IMR-90 (cell line): ENCODE measurements around the gene KCNQ1. TPM values are rescaled to one million over a fixed set of nuclear protein-coding genes. Genes with fewer than 3 reads are reported as not detected.

Experiments
- ATAC-seq: fragments of 200-7000 bp; cut with Tn5 transposase; 2 replicates; pipeline ENCODE4 v1.9.1; 2020; ENCODE audit warnings: low read depth, mild to moderate bottlenecking, moderate library complexity
- BruUV-seq: library from RNA; stranded (reverse); fragments of 400-500 nt; replicated peaks from 2 replicates; lab custom pipeline; 2021; lab: Mats Ljungman, UMichigan
- CTCF ChIA-PET: fragments of 300-600 bp; formaldehyde crosslinking; extraction: SDS; loops from one replicate; lab custom pipeline; 2021; ENCODE audit warnings: antibody characterized with exemption; lab: Yijun Ruan, JAX
- POLR2A ChIA-PET: fragments of 300-600 bp; sonication (Branson Sonifier 250); formaldehyde crosslinking; loops from one replicate; lab custom pipeline; 2022; ENCODE audit warnings: antibody characterized with exemption; ENCODE audit not compliant: unreplicated experiment; lab: Charles Lee
- DNase-seq: peaks from one replicate; pipeline ENCODE4 v3.0.0; 2013
- H2AFZ ChIP-seq: replicated peaks from 2 replicates; pipeline ENCODE3; 2013; ENCODE audit warnings: low read length, mild to moderate bottlenecking; ENCODE audit not compliant: poor library complexity
- H2AK5ac ChIP-seq: 2 replicates; pipeline ENCODE4 v1.6.1; 2013; ENCODE audit warnings: low read depth, low read length, inconsistent platforms
- H2AK9ac ChIP-seq: replicated peaks from 2 replicates; pipeline ENCODE3; 2013; ENCODE audit warnings: mild to moderate bottlenecking, low read depth, low read length, moderate library complexity; ENCODE audit not compliant: poor library complexity
- H2BK120ac ChIP-seq: 2 replicates; pipeline ENCODE4 v1.6.1; 2013; ENCODE audit warnings: low read depth, low read length, inconsistent platforms
- H2BK15ac ChIP-seq: 3 replicates; pipeline ENCODE4 v1.6.1; 2013; ENCODE audit warnings: low read depth, low read length, inconsistent platforms
- H2BK20ac ChIP-seq: 2 replicates; pipeline ENCODE4 v1.6.1; 2013; ENCODE audit warnings: low read depth, mild to moderate bottlenecking, inconsistent platforms, low read length, moderate library complexity
- H2BK5ac ChIP-seq: 2 replicates; pipeline ENCODE4 v1.6.1; 2013; ENCODE audit warnings: mild to moderate bottlenecking, low read depth, low read length, inconsistent platforms; ENCODE audit not compliant: poor library complexity, severe bottlenecking
- H3K14ac ChIP-seq: replicated peaks from 2 replicates; pipeline ENCODE4 v1.6.1; 2013; ENCODE audit warnings: low read depth, low read length, inconsistent platforms
- H3K18ac ChIP-seq: 2 replicates; pipeline ENCODE4 v1.6.1; 2013; ENCODE audit warnings: low read depth, low read length, control low read depth
- H3K23ac ChIP-seq: 2 replicates; pipeline ENCODE4 v1.6.1; 2013; ENCODE audit warnings: low read depth, low read length, inconsistent platforms
- H3K27ac ChIP-seq: 2 replicates; pipeline ENCODE4 v1.5.1; 2013; ENCODE audit warnings: mild to moderate bottlenecking, control low read depth, low read length; ENCODE audit not compliant: insufficient read depth
- H3K27me3 ChIP-seq: 2 replicates; pipeline ENCODE4 v1.6.1; 2013; ENCODE audit warnings: low read length; ENCODE audit not compliant: control insufficient read depth, insufficient read depth
- H3K36me3 ChIP-seq: 2 replicates; pipeline ENCODE4 v1.6.1; 2013; ENCODE audit warnings: low read length, mixed read lengths; ENCODE audit not compliant: control insufficient read depth, insufficient read depth
- H3K4ac ChIP-seq: 2 replicates; pipeline ENCODE4 v1.6.1; 2013; ENCODE audit warnings: low read depth, low read length, inconsistent platforms
- H3K4me1 ChIP-seq: 2 replicates; pipeline ENCODE4 v1.6.1; 2013; ENCODE audit warnings: low read length, mixed read lengths; ENCODE audit not compliant: control insufficient read depth, insufficient read depth
- H3K4me2 ChIP-seq: 2 replicates; pipeline ENCODE4 v1.6.1; 2013; ENCODE audit warnings: low read depth, mild to moderate bottlenecking, control low read depth, low read length, moderate library complexity
- H3K4me3 ChIP-seq: 2 replicates; pipeline ENCODE4 v1.5.1; 2013; ENCODE audit warnings: low read depth, mild to moderate bottlenecking, control low read depth, low read length, moderate library complexity; ENCODE audit not compliant: insufficient read depth
- H3K56ac ChIP-seq: 2 replicates; pipeline ENCODE4 v1.6.1; 2013; ENCODE audit warnings: low read length, inconsistent platforms; ENCODE audit not compliant: insufficient read depth; ENCODE audit errors: extremely low read depth
- H3K79me1 ChIP-seq, 2 experiments: 2 replicates each; pipeline ENCODE4 v1.6.1; 2013; ENCODE audit warnings: low read length in 2 of 2, inconsistent platforms in 1 of 2, low read depth in 1 of 2
- H3K9ac ChIP-seq: 2 replicates; pipeline ENCODE4 v1.6.1; 2013; ENCODE audit warnings: low read depth, low read length, control low read depth
- H3K9me1 ChIP-seq: 2 replicates; pipeline ENCODE4 v1.6.1; 2013; ENCODE audit warnings: low read length, inconsistent platforms; ENCODE audit not compliant: insufficient read depth
- H3K9me3 ChIP-seq: 2 replicates; pipeline ENCODE4 v1.6.1; 2013; ENCODE audit warnings: low read length; ENCODE audit not compliant: control insufficient read depth, insufficient read depth
- H4K20me1 ChIP-seq: 2 replicates; pipeline ENCODE4 v1.6.1; 2013; ENCODE audit warnings: low read length, inconsistent platforms; ENCODE audit not compliant: insufficient read depth
- H4K5ac ChIP-seq: 2 replicates; pipeline ENCODE4 v1.6.1; 2013; ENCODE audit warnings: mild to moderate bottlenecking, low read depth, low read length, control low read depth
- H4K8ac ChIP-seq, 2 experiments: 2 replicates each; pipeline ENCODE4 v1.6.1; 2013; ENCODE audit warnings: low read depth in 2 of 2, low read length in 2 of 2, control low read depth in 1 of 2, inconsistent platforms in 1 of 2
- H4K91ac ChIP-seq: 2 replicates; pipeline ENCODE4 v1.6.1; 2013; ENCODE audit warnings: low read depth, low read length, inconsistent platforms; ENCODE audit not compliant: insufficient read depth
- BHLHE40 ChIP-seq: fragments of 150-350 bp; IDR thresholded peaks from 2 replicates; pipeline ENCODE4 v1.6.1; 2016; ENCODE audit warnings: mild to moderate bottlenecking, low read depth, low read length
- CHD1 ChIP-seq: IDR thresholded peaks from 2 replicates; pipeline ENCODE4 v1.6.1; 2012; ENCODE audit warnings: low read depth, low read length, improper control_type of control experiment
- CTCF ChIP-seq: conservative IDR thresholded peaks from 2 replicates; pipeline ENCODE4 v1.5.1; 2012; ENCODE audit warnings: mild to moderate bottlenecking, low read depth, low read length, improper control_type of control experiment
- ELK1 ChIP-seq: fragments of 150-350 bp; IDR thresholded peaks from 2 replicates; pipeline ENCODE4 v1.6.1; 2016; ENCODE audit warnings: low read depth, mild to moderate bottlenecking, low read length, moderate library complexity, borderline replicate concordance
- MAZ ChIP-seq: IDR thresholded peaks from 2 replicates; pipeline ENCODE4 v1.6.1; 2012; ENCODE audit warnings: low read depth, mild to moderate bottlenecking, low read length, improper control_type of control experiment, moderate library complexity, borderline replicate concordance
- MXI1 ChIP-seq: IDR thresholded peaks from 2 replicates; pipeline ENCODE4 v1.6.1; 2012; ENCODE audit warnings: low read depth, mild to moderate bottlenecking, low read length, moderate library complexity, borderline replicate concordance
- NFE2L2 ChIP-seq: fragments of 150-350 bp; IDR thresholded peaks from 2 replicates; pipeline ENCODE4 v1.6.1; 2016; ENCODE audit warnings: low read depth, mild to moderate bottlenecking, low read length
- POLR2A ChIP-seq: IDR thresholded peaks from 2 replicates; pipeline ENCODE4 v1.6.1; 2012; ENCODE audit warnings: mild to moderate bottlenecking, low read depth, low read length
- RAD21 ChIP-seq: IDR thresholded peaks from 2 replicates; pipeline ENCODE4 v1.6.1; 2012; ENCODE audit warnings: low read length, improper control_type of control experiment
- RFX5 ChIP-seq: IDR thresholded peaks from 2 replicates; pipeline ENCODE4 v1.8.0; 2012; ENCODE audit warnings: low read depth, mild to moderate bottlenecking, low read length, moderate library complexity
- SMC3 ChIP-seq: fragments of 150-350 bp; IDR thresholded peaks from 2 replicates; pipeline ENCODE4 v1.6.1; 2016; ENCODE audit warnings: low read depth, mild to moderate bottlenecking, antibody characterized with exemption, low read length, moderate library complexity
- USF2 ChIP-seq: fragments of 150-350 bp; IDR thresholded peaks from 2 replicates; pipeline ENCODE4 v1.6.1; 2017; ENCODE audit warnings: mild to moderate bottlenecking, antibody characterized with exemption, low read length, low read depth
- WGBS, 2 experiments: methylation state at CpG; one replicate each; pipeline versions ENCODE4 v1.1.5 to v1.1.7; 2013; ENCODE audit warnings: missing lambda C conversion rate in 2 of 2; ENCODE audit not compliant: insufficient read length in 1 of 2; ENCODE audit errors: extremely low coverage in 2 of 2; 5-methylcytosine and 5-hydroxymethylcytosine counted together
- dilution Hi-C: fragments of 300-500 bp; cut with HindIII; formaldehyde crosslinking; loops from one replicate; pipeline ENCODE4 v1.14.3; 2018; ENCODE audit warnings: low sequenced_read_pairs; ENCODE audit not compliant: unreplicated experiment
- in situ Hi-C: fragments of 300-500 bp; cut with MboI; formaldehyde crosslinking; loops from 3 replicates; pipeline ENCODE4 v1.14.3; 2019; ENCODE audit warnings: low sequenced_read_pairs, inconsistent platforms, mixed read lengths
- intact Hi-C: fragments of 100-400 bp; cut with micrococcal nuclease; formaldehyde crosslinking; loops from 2 replicates; pipeline ENCODE4 v1.10.0; 2022
- polyA plus RNA-seq, 3 experiments: library from polyadenylated mRNA; depleted of rRNA; stranded (reverse); fragments of >200 nt; gene quantifications; 2 replicates each; pipeline ENCODE4 v1.2.3, GENCODE V29; 2012; ENCODE audit warnings: low replicate concordance in 1 of 3
- total RNA-seq: library from RNA; depleted of rRNA; stranded (reverse); fragments of >200 nt; gene quantifications from 2 replicates; pipeline ENCODE4 v1.2.3, GENCODE V29; 2012

The KCNQ1 gene
- total and polyA plus RNA-seq, 2 of the 4 experiments (the other 2 are of a cell fraction) = 0.07 TPM; not detected in 1

- TF ChIP-seq BHLHE40 = no peak
Observed at GRCh38 chr11:2563213-2564007, 118.6 kb downstream of the KCNQ1 start (continued).

GRCh38 chr11:2564008-2564530, 119.3 kb downstream of the KCNQ1 start:
- H4K5ac ChIP-seq = no peak overlapping the region
- in situ Hi-C loops = no loop called here
- no peak overlapping the region for H3K14ac ChIP-seq
- no peak overlapping the region for H2BK120ac ChIP-seq
- no peak overlapping the region for H2AFZ ChIP-seq
- H3K9me1 ChIP-seq = no peaks in the 10 kb centered on the region
- H4K91ac ChIP-seq = no peak overlapping the region
- ATAC-seq = no peak
- H2BK20ac ChIP-seq = no peak overlapping the region
- H2AK5ac ChIP-seq = no peak overlapping the region
- H3K23ac ChIP-seq = no peak overlapping the region
- H3K27ac ChIP-seq = no peak overlapping the region
- H2BK5ac ChIP-seq = no peak overlapping the region
- H3K79me1 ChIP-seq = no peaks in the 10 kb centered on the region
- H3K9me3 ChIP-seq = no peaks in the 10 kb centered on the region
- no peak overlapping the region for H3K4me2 ChIP-seq
- H4K20me1 ChIP-seq = no peaks in the 10 kb centered on the region; the same call in 1 of the 2 replicates
- CTCF ChIA-PET = no interaction called here
- intact Hi-C loops = no loop called here
- H3K4ac ChIP-seq = no peak overlapping the region
- WGBS, 2 experiments = 88% methylated on average over 5 of the region's 14 CpGs; no CpG with 5 or more reads in 1 of the 2 experiments
- no peaks in the 10 kb centered on the region for H3K4me1 ChIP-seq
- no peak overlapping the region for H2BK15ac ChIP-seq
- no peak overlapping the region for H3K9ac ChIP-seq
- DNase-seq = no peak
- POLR2A ChIA-PET = no interaction called here
- H3K36me3 ChIP-seq = no peaks in the 10 kb centered on the region
- no peak overlapping the region for H4K8ac ChIP-seq
- no peak overlapping the region for H3K56ac ChIP-seq
- no TSS peak for BruUV-seq
- H3K18ac ChIP-seq = no peak overlapping the region
- dilution Hi-C loops = no loop called here
- peaks cover 25% of the 10 kb centered on the region for H3K27me3 ChIP-seq
- no peak overlapping the region for H3K4me3 ChIP-seq
- no peak overlapping the region for H2AK9ac ChIP-seq
- TF ChIP-seq RFX5 = no peak
- TF ChIP-seq MXI1 = no peak
- TF ChIP-seq POLR2A = no peak
- no peak for TF ChIP-seq CHD1
- TF ChIP-seq RAD21 = no peak
- TF ChIP-seq ELK1 = no peak
- TF ChIP-seq CTCF = no peak
- no peak for TF ChIP-seq SMC3
- no peak for TF ChIP-seq NFE2L2
- TF ChIP-seq BHLHE40 = no peak
- TF ChIP-seq USF2 = no peak
- TF ChIP-seq MAZ = no peak
